AG09309 (cell line): ENCODE results near the gene CHRNA4.

Experiments
- DNase-seq: peaks from one replicate; pipeline ENCODE4 v3.0.0-alpha.2; 2010; ENCODE audit warnings: low read depth
- H3K4me3 ChIP-seq: 2 replicates; pipeline ENCODE4 v1.5.1; 2011; ENCODE audit warnings: mild to moderate bottlenecking, low read depth, low read length, moderate library complexity; ENCODE audit not compliant: control insufficient read depth
- CTCF ChIP-seq: IDR thresholded peaks from 2 replicates; pipeline ENCODE4 v1.5.1; 2011; ENCODE audit warnings: mild to moderate bottlenecking, low read depth, low read length, inconsistent platforms; ENCODE audit not compliant: insufficient read depth, control insufficient read depth; ENCODE audit errors: missing control alignments

The CHRNA4 gene

GRCh38 chr20:63401384-63402110 lies 40.4 kb upstream of the CHRNA4 start:
- DNase-seq = no peak
- TF ChIP-seq CTCF = no peak
- H3K4me3 ChIP-seq = no peak overlapping the region

GRCh38 chr20:63400486-63401210 lies 39.5 kb upstream of the CHRNA4 start:
- DNase-seq = no peak
- TF ChIP-seq CTCF = no peak
- no peak overlapping the region for H3K4me3 ChIP-seq

GRCh38 chr20:63399596-63400375 lies 38.6 kb upstream of the CHRNA4 start:
- no peak for DNase-seq
- no peak for TF ChIP-seq CTCF
- no peak overlapping the region for H3K4me3 ChIP-seq

GRCh38 chr20:63398744-63399514 lies 37.8 kb upstream of the CHRNA4 start:
- DNase-seq = no peak
- TF ChIP-seq CTCF = no peak
- H3K4me3 ChIP-seq = no peak overlapping the region

GRCh38 chr20:63397946-63398450 lies 36.8 kb upstream of the CHRNA4 start:
- no peak overlapping the region for H3K4me3 ChIP-seq
- TF ChIP-seq CTCF = no peak
- no peak for DNase-seq
